ENCODE measurements around the gene SMAD7.

SMAD7 gene

GRCh38 chr18:48901145-48902022 lies 49.4 kb downstream of the SMAD7 start:
- TF ChIP-seq REST (IDR thresholded peaks at IDR 0.05; ENCODE audit: insufficient read depth in 1 of 2, low read depth in 2 of 2, low read length in 2 of 2) (no peak), SIN3A (IDR thresholded peaks at IDR 0.05; ENCODE audit: borderline replicate concordance, insufficient read depth, low read length) (no peak), TAF1 (IDR thresholded peaks at IDR 0.05; ENCODE audit: borderline replicate concordance, insufficient read depth, low read length) (no peak), POLR2AphosphoS5 (IDR thresholded peaks at IDR 0.05; ENCODE audit: low read depth, low read length) (no peak), FOXP2 (optimal IDR thresholded peaks at IDR 0.05; ENCODE audit: borderline replicate concordance, extremely low read depth, extremely low read length, insufficient read depth) (no peak)

- TF ChIP-seq TAF1 (IDR thresholded peaks at IDR 0.05; ENCODE audit: borderline replicate concordance, insufficient read depth, low read length) = no peak
- TF ChIP-seq SIN3A (IDR thresholded peaks at IDR 0.05; ENCODE audit: borderline replicate concordance, insufficient read depth, low read length) = no peak
- no peak for TF ChIP-seq REST (IDR thresholded peaks at IDR 0.05; ENCODE audit: insufficient read depth in 1 of 2, low read depth in 2 of 2, low read length in 2 of 2)
- TF ChIP-seq POLR2AphosphoS5 (IDR thresholded peaks at IDR 0.05; ENCODE audit: low read depth, low read length) = no peak
- TF ChIP-seq FOXP2 (optimal IDR thresholded peaks at IDR 0.05; ENCODE audit: borderline replicate concordance, extremely low read depth, extremely low read length, insufficient read depth) = no peak
Observed at GRCh38 chr18:48900469-48900868, 50.3 kb downstream of the SMAD7 start.

GRCh38 chr18:48899558-48900174 lies 51.1 kb downstream of the SMAD7 start:
- no peak for TF ChIP-seq FOXP2 (optimal IDR thresholded peaks at IDR 0.05; ENCODE audit: borderline replicate concordance, extremely low read depth, extremely low read length, insufficient read depth)
- TF ChIP-seq REST (IDR thresholded peaks at IDR 0.05; ENCODE audit: insufficient read depth in 1 of 2, low read depth in 2 of 2, low read length in 2 of 2) = no peak
- no peak for TF ChIP-seq POLR2AphosphoS5 (IDR thresholded peaks at IDR 0.05; ENCODE audit: low read depth, low read length)
- TF ChIP-seq SIN3A (IDR thresholded peaks at IDR 0.05; ENCODE audit: borderline replicate concordance, insufficient read depth, low read length) = no peak
- TF ChIP-seq TAF1 (IDR thresholded peaks at IDR 0.05; ENCODE audit: borderline replicate concordance, insufficient read depth, low read length) = no peak

- TF ChIP-seq POLR2AphosphoS5 (IDR thresholded peaks at IDR 0.05; ENCODE audit: low read depth, low read length) = no peak
- TF ChIP-seq FOXP2 (optimal IDR thresholded peaks at IDR 0.05; ENCODE audit: borderline replicate concordance, extremely low read depth, extremely low read length, insufficient read depth) = no peak
- TF ChIP-seq TAF1 (IDR thresholded peaks at IDR 0.05; ENCODE audit: borderline replicate concordance, insufficient read depth, low read length) = no peak
- TF ChIP-seq REST (IDR thresholded peaks at IDR 0.05; ENCODE audit: insufficient read depth in 1 of 2, low read depth in 2 of 2, low read length in 2 of 2) = no peak
- no peak for TF ChIP-seq SIN3A (IDR thresholded peaks at IDR 0.05; ENCODE audit: borderline replicate concordance, insufficient read depth, low read length)
Observed at GRCh38 chr18:48898521-48898920, 52.2 kb downstream of the SMAD7 start.
